22Rv1 (cell line): Measurements from ENCODE around the gene CNTN5.

ENCODE experiments used
- CTCF ChIP-seq: fragments of 450-650 bp; IDR thresholded peaks from 2 replicates; pipeline ENCODE4 v1.5.1; 2017; ENCODE audit warnings: mild to moderate bottlenecking
- ZFX ChIP-seq: fragments of 450-650 bp; IDR thresholded peaks from 2 replicates; pipeline ENCODE4 v1.6.1; 2017; ENCODE audit warnings: antibody characterized with exemption, borderline replicate concordance

DNA sequence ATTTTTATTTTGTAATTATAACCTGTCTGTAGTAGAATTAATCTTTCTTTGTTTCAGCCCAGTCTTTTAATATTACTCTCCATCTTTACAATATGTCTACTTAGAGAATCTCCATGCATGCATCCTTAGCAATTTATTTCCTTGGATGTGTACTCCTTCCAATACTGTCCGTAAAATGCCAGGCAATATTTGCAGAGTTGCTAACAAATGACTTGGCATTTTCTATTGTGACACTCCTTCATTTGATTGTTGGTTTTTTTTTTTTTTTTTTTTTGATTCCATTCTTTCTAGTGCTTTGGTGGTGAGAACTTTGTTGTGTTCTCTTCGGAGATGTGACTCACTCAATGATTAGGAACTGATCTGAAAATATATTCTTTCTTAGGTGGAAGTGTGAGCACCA, 220.3 kb downstream of the CNTN5 start:
- TF ChIP-seq CTCF (no peak), ZFX (no peak)
